Large intestine (tissue), 3 donors: ENCODE results near the gene SH3RF3. TPM values are rescaled to one million over a fixed set of nuclear protein-coding genes. Genes with fewer than 3 reads are reported as not detected.
A peak's percentile ranks its signal among the peaks of the same experiment; 100 is the strongest.

Experiments used
- DNase-seq, 2 donors: peaks; one replicate each; pipeline versions ENCODE4 v3.0.0 to v3.0.0-alpha.2; 2013
- H3K27ac ChIP-seq: one replicate; pipeline ENCODE4 v1.5.1; 2013; ENCODE audit warnings: low read length
- H3K27me3 ChIP-seq: 2 replicates; pipeline ENCODE4 v1.6.1; 2013; ENCODE audit warnings: low read length; ENCODE audit not compliant: control insufficient read depth, insufficient read depth
- H3K36me3 ChIP-seq: 2 replicates; pipeline ENCODE4 v1.6.1; 2013; ENCODE audit warnings: low read length; ENCODE audit not compliant: control insufficient read depth, insufficient read depth
- H3K4me1 ChIP-seq: one replicate; pipeline ENCODE4 v1.6.1; 2013; ENCODE audit warnings: low read length; ENCODE audit not compliant: control insufficient read depth, insufficient read depth
- H3K4me3 ChIP-seq: one replicate; pipeline ENCODE4 v1.5.1; 2013; ENCODE audit warnings: low read length
- H3K9me3 ChIP-seq: one replicate; pipeline ENCODE4 v1.6.1; 2013; ENCODE audit warnings: mild to moderate bottlenecking, low read depth, low read length, moderate library complexity; ENCODE audit not compliant: control insufficient read depth
- WGBS: methylation state at CpG from one replicate; pipeline ENCODE4 v1.1.5; 2013; ENCODE audit warnings: low lambda C conversion rate; ENCODE audit not compliant: insufficient coverage; 5-methylcytosine and 5-hydroxymethylcytosine counted together
- polyA plus RNA-seq: library from polyadenylated mRNA; unstranded; fragments of 120-200 nt; gene quantifications from one replicate; pipeline ENCODE4 v1.2.1, GENCODE V29; 2013

The SH3RF3 gene
- polyA plus RNA-seq, 1 donor = 3.0 TPM

DNA sequence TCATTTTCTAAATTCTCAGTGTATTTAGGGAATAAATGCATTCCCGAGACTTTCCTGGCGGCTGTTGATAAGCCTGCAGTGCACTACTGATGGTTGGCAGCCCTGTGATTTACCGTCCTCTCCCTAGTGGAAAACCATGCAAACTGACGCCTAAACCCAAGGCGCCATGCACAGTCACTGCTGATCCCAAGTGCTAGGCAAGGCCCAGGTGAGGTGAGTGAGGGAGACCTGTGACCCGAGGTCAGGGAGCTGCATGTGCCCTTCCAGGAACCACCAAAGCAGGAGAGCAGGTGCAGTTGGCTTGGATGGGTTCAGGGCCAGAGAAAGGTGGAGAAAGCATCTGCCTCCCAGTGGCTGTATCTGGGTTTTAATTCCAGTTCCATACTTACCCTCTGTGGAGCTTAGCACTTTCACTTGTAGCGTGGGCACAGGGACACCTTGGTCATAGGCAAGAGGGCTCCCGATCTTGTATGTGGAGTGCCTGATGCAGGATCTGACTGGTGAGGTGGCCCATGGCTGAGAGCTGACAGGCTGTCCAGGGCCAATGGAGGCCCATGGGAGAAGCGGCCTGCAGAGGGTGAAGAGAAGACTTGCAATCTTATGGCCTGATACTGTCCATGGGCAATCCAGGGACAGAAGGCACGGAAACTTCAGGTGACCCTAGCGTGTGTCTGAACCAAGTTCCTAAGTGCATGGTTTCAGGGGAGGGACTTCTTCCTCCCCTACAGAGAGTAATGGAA lies 131.3 kb downstream of the SH3RF3 start:
- H3K4me3 ChIP-seq = no peak overlapping the region
- peaks cover 4% of the 10 kb centered on the region for H3K4me1 ChIP-seq
- H3K27ac ChIP-seq = no peak overlapping the region
- WGBS = 100% methylated on average over 2 of the region's 11 CpGs
- H3K27me3 ChIP-seq = no peaks in the 10 kb centered on the region
- H3K36me3 ChIP-seq = no peaks in the 10 kb centered on the region
- no peaks in the 10 kb centered on the region for H3K9me3 ChIP-seq
- DNase-seq = no peak

DNA sequence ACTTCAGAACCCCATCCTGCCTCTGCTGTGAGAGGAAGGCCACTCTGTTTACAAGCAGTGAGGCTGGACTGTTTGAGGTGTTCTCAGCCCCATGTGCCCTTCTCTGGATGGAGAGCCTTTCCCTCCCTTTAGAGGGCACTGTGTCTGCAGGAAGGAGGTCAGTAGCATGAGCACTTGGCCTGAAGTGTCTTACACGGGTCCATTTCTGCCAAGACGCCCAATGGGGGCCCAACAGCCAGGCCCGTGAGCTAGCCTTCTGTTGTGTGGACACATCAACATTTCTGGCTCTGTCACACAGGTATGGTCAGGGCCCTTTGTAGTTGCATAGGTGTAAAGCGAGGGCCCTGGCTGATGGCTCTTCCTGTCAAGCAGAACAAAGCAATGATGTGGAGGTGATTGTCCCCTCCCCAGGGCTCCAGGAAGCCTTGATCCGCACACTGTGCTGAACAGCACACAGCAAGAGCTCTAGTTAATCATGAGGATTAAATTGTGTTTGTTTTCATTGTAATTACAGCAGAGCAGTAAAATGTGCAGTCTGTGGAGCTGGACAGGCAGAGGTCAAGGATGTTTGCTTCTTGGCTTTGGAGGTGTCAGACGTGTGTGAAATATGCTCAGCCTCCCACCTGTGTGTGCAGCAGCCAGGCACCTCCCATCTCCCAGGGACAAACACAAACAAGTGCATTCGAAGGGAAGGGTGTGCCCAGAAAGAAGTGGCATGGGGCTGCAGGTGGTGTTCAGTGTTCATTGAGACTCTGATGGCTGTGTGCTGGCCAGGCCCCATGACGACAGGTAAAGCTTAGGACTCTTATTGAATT lies 132.1 kb downstream of the SH3RF3 start:
- Histone ChIP-seq H3K27me3 (no peaks in the 10 kb centered on the region), H3K36me3 (no peaks in the 10 kb centered on the region), H3K9me3 (no peaks in the 10 kb centered on the region), H3K4me3 (no peak overlapping the region), H3K4me1 (peaks cover 5% of the 10 kb centered on the region), H3K27ac (no peak overlapping the region)
- peak in 1 of 2 donors; percentile 32 for DNase-seq
- no CpG with 5 or more reads among the region's 8 CpGs for WGBS

DNA sequence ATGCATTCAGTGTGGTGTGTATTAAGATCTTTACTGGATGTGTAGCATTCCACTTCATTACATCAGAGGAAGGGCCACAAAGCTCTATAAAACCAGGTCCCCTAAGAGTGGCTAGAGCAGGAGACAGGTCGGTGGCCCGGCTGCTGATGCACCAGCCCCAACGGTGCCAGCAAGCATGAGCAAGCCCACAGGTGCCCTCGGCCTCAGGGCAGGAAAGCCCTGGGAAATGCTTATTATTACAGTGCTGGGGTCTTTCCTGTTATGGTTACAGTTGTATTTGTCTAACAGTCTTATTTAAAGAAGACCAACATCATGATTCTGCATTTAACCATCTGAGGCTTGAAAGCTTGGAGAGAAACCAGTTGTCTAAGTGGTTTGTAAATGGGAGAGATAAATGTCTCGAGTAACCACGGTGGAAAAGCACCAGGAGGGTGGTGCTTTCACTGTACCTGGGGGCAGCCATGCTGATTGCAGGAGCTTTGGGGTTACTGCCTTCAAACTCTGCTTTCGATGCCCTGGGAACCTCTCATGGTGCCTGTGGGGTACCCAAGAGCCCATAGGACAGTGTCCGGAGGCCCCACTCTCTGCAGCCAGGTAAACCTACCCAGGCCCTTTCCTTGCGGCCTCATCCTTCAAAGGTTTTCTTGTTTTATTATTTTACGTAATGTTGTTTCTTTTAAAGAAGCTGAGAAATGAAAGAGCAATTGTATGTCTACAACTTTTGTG lies 133.1 kb downstream of the SH3RF3 start:
- Histone ChIP-seq H3K4me3 (no peak overlapping the region), H3K4me1 (peaks cover 5% of the 10 kb centered on the region), H3K27ac (no peak overlapping the region), H3K27me3 (no peaks in the 10 kb centered on the region), H3K9me3 (no peaks in the 10 kb centered on the region), H3K36me3 (no peaks in the 10 kb centered on the region)
- 100% methylated on average over 2 of the region's 10 CpGs for WGBS
- no peak for DNase-seq

DNA sequence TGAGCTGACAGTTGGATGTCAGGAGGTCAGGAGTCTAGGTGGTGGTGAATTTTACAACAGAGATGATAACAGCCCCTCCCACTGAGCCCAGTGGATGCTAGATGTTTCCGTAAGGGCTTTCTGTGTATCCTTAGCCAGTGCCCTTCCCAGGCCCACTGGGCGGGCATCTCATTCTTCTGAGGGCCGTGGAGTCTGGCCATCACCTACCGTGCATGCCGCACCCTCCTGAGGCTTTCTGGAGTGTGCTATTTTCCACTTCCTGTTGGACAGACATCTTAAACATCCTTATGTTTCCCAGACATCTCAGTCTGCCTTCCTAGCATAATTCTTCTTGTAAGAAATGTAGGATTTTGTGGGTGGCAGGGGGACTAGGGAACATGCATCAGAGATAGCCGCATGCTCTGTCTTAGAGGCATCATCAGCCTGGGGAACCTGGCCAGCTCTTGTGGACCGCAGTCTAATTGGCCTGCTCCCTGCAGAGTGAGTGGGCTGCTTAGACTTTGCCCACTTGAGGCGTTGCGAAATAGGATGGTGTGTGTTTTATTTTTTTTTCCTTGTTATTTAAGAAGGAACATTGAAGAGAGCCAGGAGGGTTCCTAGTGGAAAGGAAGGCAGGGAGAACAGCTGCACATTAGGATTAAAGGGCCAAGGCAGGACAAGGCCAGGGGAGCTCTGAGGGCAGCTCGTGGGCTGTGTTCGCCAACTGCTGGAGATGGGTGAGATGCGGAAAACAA lies 135.8 kb downstream of the SH3RF3 start:
- H3K36me3 ChIP-seq = no peaks in the 10 kb centered on the region
- H3K9me3 ChIP-seq = no peaks in the 10 kb centered on the region
- WGBS = no CpG with 5 or more reads among the region's 12 CpGs
- peak; percentile 61 to 66 for DNase-seq
- H3K4me3 ChIP-seq = no peak overlapping the region
- H3K27me3 ChIP-seq = no peaks in the 10 kb centered on the region
- peaks cover 7% of the 10 kb centered on the region for H3K4me1 ChIP-seq
- H3K27ac ChIP-seq = no peak overlapping the region

DNA sequence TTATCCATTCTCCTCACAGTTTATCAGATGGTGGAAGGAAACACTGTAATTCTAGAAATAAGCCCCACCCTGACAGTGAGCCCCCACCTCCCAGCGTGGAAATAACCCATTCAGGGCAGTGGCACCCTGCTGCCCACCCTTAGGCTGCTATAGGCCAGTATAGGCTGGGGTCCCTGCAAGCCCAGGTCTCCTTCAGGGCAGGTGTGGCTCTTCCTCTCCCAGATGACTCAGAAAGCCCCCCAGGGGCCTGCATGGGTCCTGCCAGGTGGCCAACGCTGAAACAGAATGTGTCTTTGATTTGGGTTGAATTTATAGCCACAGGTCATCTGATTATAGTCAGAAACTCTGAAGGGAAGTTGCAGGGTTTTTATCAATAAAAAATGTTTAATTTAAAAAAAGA lies 136.4 kb downstream of the SH3RF3 start:
- H3K4me1 ChIP-seq = peaks cover 7% of the 10 kb centered on the region
- H3K27ac ChIP-seq = no peak overlapping the region
- no peaks in the 10 kb centered on the region for H3K9me3 ChIP-seq
- no CpG with 5 or more reads among the region's 2 CpGs for WGBS
- H3K36me3 ChIP-seq = no peaks in the 10 kb centered on the region
- no peaks in the 10 kb centered on the region for H3K27me3 ChIP-seq
- DNase-seq = no peak
- no peak overlapping the region for H3K4me3 ChIP-seq

DNA sequence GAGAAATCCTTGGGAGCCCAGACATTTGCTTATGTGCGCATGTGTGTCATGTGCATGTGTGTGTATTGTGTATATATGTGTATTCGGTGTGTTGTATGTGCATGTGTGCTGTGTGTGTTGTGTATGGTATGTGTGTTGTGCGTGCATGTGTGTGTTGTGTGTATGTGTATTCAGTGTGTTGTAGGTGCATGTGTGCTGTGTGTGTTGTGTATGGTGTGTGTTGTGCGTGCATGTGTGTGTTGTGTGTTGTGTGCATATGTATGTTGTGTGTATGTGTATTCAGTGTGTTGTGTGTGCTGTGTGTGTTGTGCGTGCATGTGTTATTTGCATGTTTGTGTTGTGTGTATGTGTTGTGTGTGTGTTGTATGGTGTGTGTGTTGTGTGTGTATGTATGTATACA lies 136.9 kb downstream of the SH3RF3 start:
- Histone ChIP-seq H3K27ac (no peak overlapping the region), H3K9me3 (no peaks in the 10 kb centered on the region), H3K4me1 (peaks cover 7% of the 10 kb centered on the region), H3K36me3 (no peaks in the 10 kb centered on the region), H3K4me3 (no peak overlapping the region), H3K27me3 (no peaks in the 10 kb centered on the region)
- no peak for DNase-seq
- no CpG with 5 or more reads among the region's 5 CpGs for WGBS

DNA sequence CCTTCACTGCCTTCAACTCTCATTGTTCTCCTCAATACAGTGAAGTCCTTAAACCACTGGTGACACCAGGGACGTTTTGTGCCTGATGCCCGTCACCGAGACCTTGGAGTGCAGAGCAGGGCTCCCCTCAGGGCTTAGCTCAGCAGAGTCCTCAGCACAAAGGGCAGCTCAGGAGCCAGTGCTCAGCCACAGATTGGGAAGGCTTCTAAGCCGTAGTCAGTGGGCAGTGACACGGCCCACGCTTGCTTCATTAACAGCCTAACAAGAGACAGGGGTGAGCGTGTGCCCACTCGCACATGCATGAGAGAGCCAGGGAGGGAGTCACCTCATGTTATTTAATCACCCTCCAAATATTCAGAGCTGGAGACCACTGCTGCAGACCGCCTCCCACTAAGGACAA lies 137.5 kb downstream of the SH3RF3 start:
- no peak overlapping the region for H3K27ac ChIP-seq

DNA sequence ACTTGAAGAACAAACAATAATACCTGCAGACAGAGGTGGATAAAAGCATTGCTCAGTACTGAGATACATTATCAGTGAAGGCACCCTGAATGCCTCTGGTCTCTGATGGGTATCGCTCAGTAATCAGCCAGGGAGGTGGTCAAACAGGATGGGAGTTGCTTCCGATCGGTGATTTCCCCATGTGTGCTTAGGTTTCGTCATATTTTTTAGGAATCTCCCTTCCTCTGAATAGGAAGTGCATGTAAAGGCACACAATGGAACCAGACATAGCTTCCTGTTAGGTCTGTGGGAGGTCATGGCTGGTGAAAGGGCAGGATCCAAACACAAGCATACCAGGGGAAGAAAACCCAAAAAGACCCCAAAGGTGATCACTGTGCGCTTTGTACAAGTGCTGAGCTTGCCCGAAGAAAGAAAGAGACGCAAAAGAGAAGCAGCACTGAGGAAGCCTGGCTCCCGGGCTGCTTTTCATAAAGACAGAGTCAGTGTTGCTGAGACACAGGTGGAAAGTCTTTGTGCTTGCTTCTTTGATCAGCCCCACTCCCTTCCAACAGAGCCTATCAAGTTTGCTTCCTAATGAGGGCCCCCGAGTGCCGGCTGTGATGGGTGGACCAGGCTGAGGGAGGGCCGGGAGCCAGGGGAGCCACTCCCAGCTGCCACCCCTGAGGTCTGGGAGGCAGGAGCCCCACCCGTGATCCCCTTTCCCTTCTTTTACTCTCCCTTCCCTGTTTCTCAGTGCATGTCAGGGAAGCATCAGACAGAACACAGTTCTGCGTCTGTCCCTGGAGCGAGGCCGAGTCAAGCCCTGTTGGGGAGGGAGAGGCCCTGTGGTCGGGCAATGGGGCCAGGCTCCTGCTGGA lies 138.2 kb downstream of the SH3RF3 start:
- Histone ChIP-seq H3K27me3 (no peaks in the 10 kb centered on the region), H3K9me3 (no peaks in the 10 kb centered on the region), H3K4me1 (peaks cover 7% of the 10 kb centered on the region), H3K36me3 (no peaks in the 10 kb centered on the region), H3K4me3 (no peak overlapping the region), H3K27ac (no peak overlapping the region)
- no CpG with 5 or more reads among the region's 16 CpGs for WGBS
- DNase-seq = peak in 1 of 2 donors; percentile 17

More for the DNA sequence above, 137.5 kb downstream of the SH3RF3 start:
- DNase-seq = no peak
- Histone ChIP-seq H3K9me3 (no peaks in the 10 kb centered on the region), H3K27me3 (no peaks in the 10 kb centered on the region), H3K4me1 (peaks cover 7% of the 10 kb centered on the region), H3K4me3 (no peak overlapping the region), H3K36me3 (no peaks in the 10 kb centered on the region)
- no CpG with 5 or more reads among the region's 9 CpGs for WGBS

DNA sequence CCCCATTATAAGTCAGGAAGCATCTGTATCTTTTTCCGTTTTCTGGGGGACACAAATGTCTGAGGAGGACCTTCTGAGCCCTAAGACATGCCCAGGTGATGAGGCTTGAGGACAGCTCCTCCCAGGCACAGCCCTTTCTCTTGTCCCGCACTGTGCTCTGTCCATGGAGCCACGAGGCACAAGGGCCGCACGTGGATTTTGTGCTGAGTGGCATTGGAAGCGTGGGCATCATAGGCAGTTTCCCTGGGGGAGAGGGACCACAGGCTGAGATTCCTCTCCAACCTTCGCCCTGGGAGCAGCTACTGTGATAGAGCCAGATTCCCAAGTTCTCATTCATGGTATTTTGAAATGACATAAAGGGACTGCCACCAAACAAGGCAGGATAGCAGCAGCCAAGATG lies 139.9 kb downstream of the SH3RF3 start:
- no peaks in the 10 kb centered on the region for H3K36me3 ChIP-seq
- no CpG with 5 or more reads among the region's 7 CpGs for WGBS
- peaks cover 7% of the 10 kb centered on the region for H3K4me1 ChIP-seq
- H3K4me3 ChIP-seq = no peak overlapping the region
- no peak overlapping the region for H3K27ac ChIP-seq
- H3K9me3 ChIP-seq = no peaks in the 10 kb centered on the region
- no peak for DNase-seq
- no peaks in the 10 kb centered on the region for H3K27me3 ChIP-seq
